AG04450 (cell line): ENCODE data around the gene POLDIP2. TPM values are rescaled to one million over a fixed set of nuclear protein-coding genes. Genes with fewer than 3 reads are reported as not detected.

Experiments used
- CTCF ChIA-PET: fragments of 300-600, 350-600 bp; formaldehyde crosslinking; extraction: SDS; loops from one replicate; lab custom pipeline; 2022; ENCODE audit warnings: antibody characterized with exemption, inconsistent platforms; lab: Charles Lee
- POLR2A ChIA-PET: fragments of 350-600 bp; formaldehyde crosslinking; extraction: SDS; loops from one replicate; lab custom pipeline; 2021; ENCODE audit warnings: antibody characterized with exemption, inconsistent platforms; lab: Yijun Ruan, JAX
- DNase-seq: peaks from one replicate; pipeline ENCODE4 v3.0.0-alpha.2; 2011; ENCODE audit warnings: low read depth, low spot score
- H3K27ac ChIP-seq: one replicate; pipeline ENCODE4 v1.5.1; 2012; ENCODE audit warnings: low read depth, low read length, control low read depth
- H3K27me3 ChIP-seq: one replicate; pipeline ENCODE4 v1.6.0; 2012; ENCODE audit warnings: low read length; ENCODE audit not compliant: control insufficient read depth, insufficient read depth
- H3K4me3 ChIP-seq: 2 replicates; pipeline ENCODE4 v1.5.1; 2011; ENCODE audit warnings: mild to moderate bottlenecking, low read depth, low read length, control low read depth
- H3K9me3 ChIP-seq: 2 replicates; pipeline ENCODE4 v1.5.1; 2012; ENCODE audit warnings: low read length; ENCODE audit not compliant: control insufficient read depth, insufficient read depth
- polyA plus RNA-seq: library from polyadenylated mRNA; depleted of rRNA; stranded (reverse); fragments of >200 nt; gene quantifications from 2 replicates; pipeline ENCODE4 v1.2.3, GENCODE V29; 2011
- TF ChIP-seq, protein P1 (sequence below): IDR thresholded peaks from 2 replicates; pipeline ENCODE4 v1.5.1; 2011; ENCODE audit warnings: low read depth, low read length, control low read depth, inconsistent platforms

POLDIP2 gene
- polyA plus RNA-seq, 1 experiment, result 84.7 TPM

DNA sequence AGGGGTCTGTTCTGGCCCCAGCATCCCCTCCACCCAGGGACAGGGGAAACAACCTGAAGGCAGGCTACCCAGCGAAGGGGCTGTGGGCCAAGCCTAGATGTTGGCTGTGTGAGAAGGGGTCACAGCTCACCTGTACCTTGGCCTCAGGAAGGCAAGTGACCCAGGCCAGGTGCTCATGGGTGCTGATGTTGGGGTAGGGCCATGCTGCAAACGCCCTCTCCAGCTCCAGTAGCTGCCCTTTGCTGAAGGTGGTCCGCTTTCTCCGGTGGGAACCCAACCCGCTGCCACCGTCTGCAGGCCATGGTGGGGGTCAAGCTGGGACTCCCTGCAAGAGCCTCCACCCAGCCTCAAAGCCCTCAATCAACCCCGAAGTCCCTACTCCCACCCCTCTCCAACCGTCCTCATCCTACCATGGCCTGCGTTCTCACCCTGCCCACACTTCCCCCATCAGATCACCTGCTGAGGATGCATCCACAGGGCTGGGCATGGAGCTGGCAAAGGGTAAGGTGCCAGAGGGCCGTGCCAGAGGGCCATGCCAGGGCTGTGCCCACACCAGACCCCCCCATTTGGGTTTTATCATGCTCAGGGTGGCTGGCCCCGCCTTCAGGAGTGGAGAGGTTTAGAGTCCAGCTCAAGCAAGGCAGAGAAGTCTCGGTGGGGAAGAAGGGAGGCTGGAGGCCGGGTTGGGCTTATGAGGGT lies 7.5 kb upstream of the POLDIP2 start, which contains the start of gene SEBOX:
Gene SEBOX, minus strand, starts transcription at position 535 of the 699 bp plus-strand sequence. Its CDS starts 48 bp downstream, at position 487.
- H3K4me3 ChIP-seq, result no peak within 1 kb of the TSS
- ChIA-PET CTCF (no interaction called here), POLR2A (no interaction called here)
- H3K27me3 ChIP-seq, result no peaks in the 10 kb centered on the region
- DNase-seq, result no peak
- H3K27ac ChIP-seq, result no peak within 1 kb of the TSS
- H3K9me3 ChIP-seq, result no peaks in the 10 kb centered on the region
- TF ChIP-seq, protein P1, sequence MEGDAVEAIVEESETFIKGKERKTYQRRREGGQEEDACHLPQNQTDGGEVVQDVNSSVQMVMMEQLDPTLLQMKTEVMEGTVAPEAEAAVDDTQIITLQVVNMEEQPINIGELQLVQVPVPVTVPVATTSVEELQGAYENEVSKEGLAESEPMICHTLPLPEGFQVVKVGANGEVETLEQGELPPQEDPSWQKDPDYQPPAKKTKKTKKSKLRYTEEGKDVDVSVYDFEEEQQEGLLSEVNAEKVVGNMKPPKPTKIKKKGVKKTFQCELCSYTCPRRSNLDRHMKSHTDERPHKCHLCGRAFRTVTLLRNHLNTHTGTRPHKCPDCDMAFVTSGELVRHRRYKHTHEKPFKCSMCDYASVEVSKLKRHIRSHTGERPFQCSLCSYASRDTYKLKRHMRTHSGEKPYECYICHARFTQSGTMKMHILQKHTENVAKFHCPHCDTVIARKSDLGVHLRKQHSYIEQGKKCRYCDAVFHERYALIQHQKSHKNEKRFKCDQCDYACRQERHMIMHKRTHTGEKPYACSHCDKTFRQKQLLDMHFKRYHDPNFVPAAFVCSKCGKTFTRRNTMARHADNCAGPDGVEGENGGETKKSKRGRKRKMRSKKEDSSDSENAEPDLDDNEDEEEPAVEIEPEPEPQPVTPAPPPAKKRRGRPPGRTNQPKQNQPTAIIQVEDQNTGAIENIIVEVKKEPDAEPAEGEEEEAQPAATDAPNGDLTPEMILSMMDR, result no peak

DNA sequence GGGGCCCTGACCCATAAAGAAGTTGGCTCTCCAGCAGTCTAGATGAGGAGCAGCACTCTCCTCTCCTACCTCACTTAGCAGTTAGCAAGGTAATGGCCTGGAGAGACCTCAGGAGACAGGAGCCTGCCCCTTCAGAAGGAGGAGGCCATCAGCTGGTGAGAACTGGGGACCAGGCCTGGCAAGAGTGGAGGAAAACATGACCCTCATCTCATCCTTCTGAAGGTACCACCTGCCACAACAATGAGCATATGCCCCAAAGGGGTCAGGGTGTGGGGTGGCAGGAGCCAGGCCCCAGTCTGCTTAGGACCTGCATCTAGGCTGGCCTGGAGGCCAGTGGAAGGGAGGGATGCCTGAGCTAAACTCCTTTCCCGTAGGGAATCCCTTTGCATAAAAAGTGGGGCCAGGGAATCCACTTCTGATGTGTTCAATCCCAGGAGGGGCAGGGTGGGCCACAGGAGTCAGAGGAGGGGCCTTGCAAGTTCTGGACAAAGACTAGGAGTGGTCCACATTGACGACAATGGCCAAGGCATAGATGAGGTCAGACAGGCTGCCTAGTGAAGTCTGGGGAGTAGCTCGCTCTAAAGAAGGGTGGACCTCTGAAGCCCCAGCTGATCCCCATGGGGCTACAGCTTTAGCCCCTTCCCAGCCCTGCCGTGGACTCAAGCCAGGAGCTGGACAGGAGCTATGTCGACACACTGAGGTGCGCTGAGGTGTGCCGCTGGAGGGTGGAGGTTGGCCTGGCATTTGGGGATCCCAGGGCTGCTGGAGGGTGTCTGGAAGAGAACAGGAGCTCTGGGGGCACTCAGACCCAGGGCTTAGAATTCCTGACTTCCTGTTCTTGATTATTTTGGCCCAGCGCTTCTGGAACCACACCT lies 6.7 kb upstream of the POLDIP2 start:
- no peak overlapping the region for H3K4me3 ChIP-seq
- H3K27me3 ChIP-seq, result no peaks in the 10 kb centered on the region
- CTCF ChIA-PET, result no interaction called here
- no peak for DNase-seq
- no peak overlapping the region for H3K27ac ChIP-seq
- POLR2A ChIA-PET, result no interaction called here
- TF ChIP-seq, protein P1, result no peak
- no peaks in the 10 kb centered on the region for H3K9me3 ChIP-seq

DNA sequence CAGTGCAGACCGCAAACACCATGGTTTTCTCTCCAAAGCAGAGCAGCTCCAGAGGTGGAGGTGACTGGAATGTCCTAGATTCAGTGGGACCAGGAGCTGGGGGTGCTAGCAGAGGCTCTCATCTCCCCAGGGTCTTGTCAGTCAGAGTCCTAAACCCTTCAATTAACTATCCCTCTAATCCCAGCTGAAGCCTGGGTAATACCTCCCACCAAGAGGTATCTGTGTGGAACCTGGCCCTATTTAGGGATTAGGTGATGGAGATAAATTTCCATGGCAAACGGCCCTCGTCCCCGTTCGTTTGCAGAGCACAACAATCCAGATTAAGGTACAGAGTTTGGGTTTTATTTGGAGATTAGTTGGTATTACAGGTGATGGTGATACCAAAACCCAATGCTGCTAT lies 5.9 kb upstream of the POLDIP2 start:
- Histone ChIP-seq H3K27me3 (no peaks in the 10 kb centered on the region), H3K9me3 (no peaks in the 10 kb centered on the region), H3K27ac (no peak overlapping the region), H3K4me3 (no peak overlapping the region)
- no peak for DNase-seq
- TF ChIP-seq, protein P1, result no peak
- ChIA-PET POLR2A (no interaction called here), CTCF (no interaction called here)

DNA sequence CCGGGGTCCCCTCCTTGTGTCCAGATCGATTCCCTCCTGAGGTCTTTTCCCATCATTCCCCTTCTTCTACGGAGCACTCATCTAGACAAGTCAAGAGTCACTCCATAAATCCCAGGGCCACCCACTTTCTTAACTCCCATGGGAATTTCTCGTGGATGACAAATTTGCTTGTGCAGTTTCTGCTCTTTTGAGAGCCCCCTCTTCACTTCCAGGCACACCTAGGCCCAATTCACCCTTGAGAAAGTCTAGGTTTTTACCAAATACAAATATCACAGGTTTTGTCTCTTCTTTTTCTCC lies 522 bp upstream of the POLDIP2 start:
- Histone ChIP-seq H3K27me3 (no peaks in the 10 kb centered on the region), H3K27ac (peak overlapping the region; percentile 13), H3K4me3 (peak overlapping the region; percentile 96), H3K9me3 (no peaks in the 10 kb centered on the region; the same call in 1 of the 2 replicates)
- TF ChIP-seq, protein P1, result no peak
- CTCF ChIA-PET, result interaction anchor here (1.5 to 1.6 kb wide), 2 partner anchors 9 to 58 kb away, joined by 4 to 7 read pairs; no protein-coding TSS in a partner anchor
- POLR2A ChIA-PET, result interaction anchor here (1.0 to 2.3 kb wide), 6 partner anchors 10 to 59 kb away, joined by 3 to 36 read pairs (median 12); partner anchors contain the start of genes IFT20, SARM1, TNFAIP1 and VTN
- DNase-seq, result no peak

DNA sequence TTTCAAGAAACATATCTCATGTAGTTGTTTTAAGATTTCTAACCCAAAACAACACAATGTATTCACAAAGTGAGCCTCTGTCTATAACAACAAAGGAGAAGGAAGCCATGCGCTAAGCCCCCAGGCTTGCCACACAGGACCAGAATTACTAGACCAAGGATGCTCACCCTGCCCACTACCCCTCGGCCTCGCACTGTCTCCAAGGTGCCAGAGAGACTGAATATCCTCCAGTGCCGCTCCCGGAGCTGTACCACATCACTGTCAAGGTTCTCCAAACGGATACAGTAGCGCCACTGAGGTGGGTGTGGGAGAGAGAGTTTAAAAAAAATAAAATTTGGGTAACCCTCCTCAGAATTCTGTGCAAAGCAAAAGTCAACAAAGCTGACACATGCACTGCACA lies 7.1 kb downstream of the POLDIP2 start:
- Histone ChIP-seq H3K27ac (no peak overlapping the region), H3K9me3 (no peaks in the 10 kb centered on the region), H3K4me3 (no peak overlapping the region), H3K27me3 (no peaks in the 10 kb centered on the region)
- DNase-seq, result no peak
- ChIA-PET CTCF (no interaction called here), POLR2A (no interaction called here)
- TF ChIP-seq, protein P1, result no peak
